Fibroblast of the aortic adventitia (primary cell): ENCODE results near the gene C2orf72. TPM values are rescaled to one million over a fixed set of nuclear protein-coding genes. Genes with fewer than 3 reads are reported as not detected.

Experiments used
- DNase-seq: peaks from one replicate; pipeline ENCODE4 v3.0.0-alpha.2; 2010; ENCODE audit warnings: low read depth
- H3K4me3 ChIP-seq: 2 replicates; pipeline ENCODE4 v1.5.1; 2011; ENCODE audit warnings: low read depth, mild to moderate bottlenecking, control low read depth, low read length, moderate library complexity
- CTCF ChIP-seq: IDR thresholded peaks from 2 replicates; pipeline ENCODE4 v1.5.1; 2011; ENCODE audit warnings: mild to moderate bottlenecking, low read length, control low read depth, inconsistent platforms; ENCODE audit not compliant: insufficient read depth
- total RNA-seq: library from RNA; depleted of rRNA; stranded (reverse); fragments of >200 nt; gene quantifications from 2 replicates; pipeline ENCODE4 v1.2.3, GENCODE V29; 2012; ENCODE audit warnings: low replicate concordance

C2orf72 gene
- total RNA-seq, 1 donor, result not detected

- no peak for DNase-seq
- TF ChIP-seq CTCF, result no peak
- H3K4me3 ChIP-seq, result no peak overlapping the region
Observed at GRCh38 chr2:231050018-231050901, 12.9 kb downstream of the C2orf72 start.

GRCh38 chr2:231051116-231051515 lies 13.8 kb downstream of the C2orf72 start:
- no peak for TF ChIP-seq CTCF
- H3K4me3 ChIP-seq, result no peak overlapping the region
- DNase-seq, result no peak

GRCh38 chr2:231052494-231053451 lies 15.4 kb downstream of the C2orf72 start:
- peak overlapping the region; percentile 69 for H3K4me3 ChIP-seq
- peak; percentile 98 for TF ChIP-seq CTCF
- DNase-seq, result peak; percentile 76

- no peak for TF ChIP-seq CTCF
Observed at GRCh38 chr2:231053846-231054245, 16.5 kb downstream of the C2orf72 start.

GRCh38 chr2:231056453-231057416 lies 19.4 kb downstream of the C2orf72 start, which contains the start of gene PSMD1:
Gene PSMD1 (plus strand): TSS chr2:231056867. CDS start chr2:231057026, 159 bp downstream.
- DNase-seq, result peak; percentile 96
- peak within 1 kb of the TSS; percentile 97 for H3K4me3 ChIP-seq
- TF ChIP-seq CTCF, result peak; percentile 97

More at GRCh38 chr2:231053846-231054245, 16.5 kb downstream of the C2orf72 start:
- no peak for DNase-seq
- H3K4me3 ChIP-seq, result no peak overlapping the region

GRCh38 chr2:231057590-231057989 lies 20.3 kb downstream of the C2orf72 start:
- H3K4me3 ChIP-seq, result peak overlapping the region; percentile 97
- no peak for TF ChIP-seq CTCF
- peak; percentile 29 for DNase-seq
